OCI-LY1 (cell line): ENCODE measurements around the gene POGLUT2.

Experiments
- CTCF ChIP-seq: fragments of 200-600 bp; sonication (generic), shearing (Covaris generic); IDR thresholded peaks from 2 replicates; pipeline ENCODE4 v1.5.1; 2017; ENCODE audit warnings: mild to moderate bottlenecking, antibody characterized with exemption, low read length, moderate library complexity, mixed read lengths
- EZH2 ChIP-seq: fragments of 200-600 bp; sonication (generic), shearing (Covaris generic); IDR thresholded peaks from 2 replicates; pipeline ENCODE4 v1.8.0; 2017; ENCODE audit warnings: borderline replicate concordance, mixed run types, mild to moderate bottlenecking, antibody characterized with exemption, low read length, moderate library complexity, mixed read lengths

GRCh38 chr13:102769679-102770078, 29.1 kb downstream of the POGLUT2 start:
- no peak; the same call in 1 of the 2 replicates for TF ChIP-seq CTCF
- TF ChIP-seq EZH2: no peak
